ENCODE data around the gene ANGPTL2. TPM values are rescaled to one million over a fixed set of nuclear protein-coding genes. Genes with fewer than 3 reads are reported as not detected.

ANGPTL2 gene
- total RNA-seq, 2 experiments from 2014 or later, result not detected

DNA sequence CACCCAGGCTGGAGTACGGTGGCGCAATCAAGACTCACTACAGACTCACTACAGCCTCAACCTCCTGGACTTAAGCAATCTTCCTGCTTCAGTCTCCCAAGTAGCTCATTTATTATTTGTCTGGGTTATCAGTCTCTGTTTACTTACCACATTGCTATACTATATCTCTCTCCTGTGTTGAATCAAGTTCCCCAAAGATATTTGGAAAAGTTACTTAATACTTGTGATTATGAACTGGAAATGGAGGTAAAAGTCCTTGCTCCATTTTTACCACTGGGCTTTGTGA lies 55.6 kb downstream of the ANGPTL2 start:
- ChIA-PET CTCF (interaction anchor here (1.2 kb wide), 1 partner anchor 9 kb away, joined by 3 read pairs; no protein-coding TSS in a partner anchor), POLR2A (no interaction called here)
- no peaks in the 10 kb centered on the region for H3K4me1 Mint-ChIP-seq (ENCODE audit: low read depth)
- peaks cover under 1% of the 10 kb centered on the region for H3K9me3 Mint-ChIP-seq (ENCODE audit: insufficient read depth)
- H3K27me3 Mint-ChIP-seq (ENCODE audit: low read depth), result no peaks in the 10 kb centered on the region
- no peak overlapping the region for H3K27ac Mint-ChIP-seq
- no peak overlapping the region for H3K4me3 Mint-ChIP-seq
- no peak for DNase-seq
- H3K36me3 Mint-ChIP-seq (ENCODE audit: low read depth), result peaks cover 4% of the 10 kb centered on the region
- no peak for ATAC-seq

DNA sequence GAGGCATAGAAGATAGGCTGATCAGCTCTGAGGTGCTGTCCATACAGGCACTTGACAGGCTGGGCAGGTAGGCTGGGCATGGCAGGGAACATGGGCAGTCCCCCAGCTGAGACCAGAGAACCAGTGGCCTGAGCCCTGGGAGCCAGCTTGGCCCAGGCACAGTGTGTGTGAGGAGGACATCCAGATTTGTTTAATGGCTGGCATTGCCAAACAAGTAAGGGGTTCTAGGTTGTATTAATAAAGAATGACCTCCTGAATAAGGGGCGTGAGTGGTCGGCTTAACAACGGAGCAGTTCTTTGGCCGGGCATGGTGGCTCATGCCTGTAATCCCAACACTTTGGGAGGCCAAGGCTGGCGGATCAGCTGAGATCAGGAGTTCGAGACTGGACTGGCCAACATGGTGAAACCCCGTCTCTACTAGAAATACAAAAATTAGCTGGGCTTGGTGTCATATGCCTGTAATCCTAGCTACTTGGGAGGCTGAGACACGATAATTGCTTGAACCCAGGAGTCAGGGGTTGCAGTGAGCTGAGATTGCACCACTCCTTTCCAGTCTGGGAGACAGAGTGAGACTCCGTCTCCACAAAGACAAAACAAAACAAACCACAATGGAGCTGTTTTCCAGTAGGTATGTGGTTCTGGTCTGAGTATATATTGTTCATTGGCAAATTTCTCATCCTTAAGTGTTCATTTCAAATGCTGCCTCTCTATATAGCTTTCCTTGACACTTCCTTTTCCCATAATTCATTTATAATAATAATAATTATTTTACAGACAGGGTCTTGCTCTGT lies 56.2 kb downstream of the ANGPTL2 start:
- no peak overlapping the region for H3K4me3 Mint-ChIP-seq
- CTCF ChIA-PET, result no interaction called here

DNA sequence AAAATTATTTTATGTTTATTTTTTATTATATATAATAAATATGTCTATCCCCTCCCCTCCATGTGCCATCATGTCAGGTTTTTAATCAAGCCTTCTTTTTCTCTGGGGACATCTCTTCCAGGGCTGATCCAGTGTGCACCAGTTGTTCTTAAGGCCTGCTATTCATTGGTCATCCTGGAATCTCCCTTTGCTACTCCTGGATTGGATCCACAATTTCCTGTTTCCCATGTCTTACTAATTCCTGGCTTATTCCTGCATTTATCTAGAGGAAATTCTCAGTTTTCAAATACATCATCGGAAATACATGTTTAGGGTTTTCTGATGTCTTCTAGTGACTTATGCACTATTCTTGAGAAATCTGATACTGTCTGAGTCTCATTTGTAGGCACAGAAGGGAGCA lies 56.8 kb downstream of the ANGPTL2 start:
- Mint-ChIP-seq H3K27me3 (ENCODE audit: low read depth) (no peaks in the 10 kb centered on the region), H3K4me1 (ENCODE audit: low read depth) (no peaks in the 10 kb centered on the region), H3K4me3 (no peak overlapping the region), H3K9me3 (ENCODE audit: insufficient read depth) (no peaks in the 10 kb centered on the region), H3K27ac (no peak overlapping the region), H3K36me3 (ENCODE audit: low read depth) (no peaks in the 10 kb centered on the region)
- ChIA-PET POLR2A (no interaction called here), CTCF (no interaction called here)
- ATAC-seq (no peak), DNase-seq (no peak)

More for the DNA sequence above, 56.2 kb downstream of the ANGPTL2 start:
- no peaks in the 10 kb centered on the region for H3K9me3 Mint-ChIP-seq (ENCODE audit: insufficient read depth)
- POLR2A ChIA-PET, result no interaction called here
- DNase-seq (no peak), ATAC-seq (no peak)
- no peaks in the 10 kb centered on the region for H3K27me3 Mint-ChIP-seq (ENCODE audit: low read depth)
- no peak overlapping the region for H3K27ac Mint-ChIP-seq
- no peaks in the 10 kb centered on the region for H3K4me1 Mint-ChIP-seq (ENCODE audit: low read depth)
- peaks cover 2% of the 10 kb centered on the region for H3K36me3 Mint-ChIP-seq (ENCODE audit: low read depth)

DNA sequence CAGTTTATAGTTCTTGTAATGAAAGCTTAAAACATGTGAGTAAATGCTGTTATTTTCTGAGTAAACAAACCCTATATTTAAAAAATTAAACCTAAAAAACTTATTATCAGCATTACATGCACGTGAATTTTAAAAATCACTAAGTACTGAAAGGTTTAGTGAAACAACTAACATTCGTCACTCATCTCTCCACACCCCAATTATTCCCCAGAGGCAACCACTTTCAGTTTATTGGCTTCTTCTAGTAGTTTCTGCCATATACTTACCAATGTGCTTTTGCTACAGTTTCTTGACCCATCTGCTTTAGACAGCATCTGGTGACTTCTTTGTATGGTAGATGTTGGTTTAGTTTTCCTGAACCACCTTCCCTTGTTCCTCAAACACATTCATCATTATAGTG lies 58.1 kb downstream of the ANGPTL2 start:
- no peaks in the 10 kb centered on the region for H3K36me3 Mint-ChIP-seq (ENCODE audit: low read depth)

DNA sequence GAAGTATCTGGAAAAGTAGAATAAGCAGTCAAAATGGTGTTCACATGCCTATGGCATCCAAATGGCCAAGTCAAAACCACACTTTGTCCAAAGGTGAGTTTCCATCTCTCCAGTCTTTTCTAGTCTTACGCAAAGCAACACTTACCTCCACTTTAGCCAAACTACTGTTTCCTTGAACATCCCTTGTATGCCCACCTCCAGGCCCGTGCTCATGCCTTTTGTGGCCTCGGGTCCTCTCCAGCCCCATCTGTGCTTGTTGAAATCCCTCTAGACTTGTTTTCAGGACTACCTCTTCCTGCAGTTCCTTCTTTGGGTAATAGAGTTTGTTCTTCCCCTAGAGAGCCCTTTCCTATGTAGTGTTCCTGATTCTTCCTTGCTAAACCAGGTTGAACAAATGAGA lies 61.0 kb downstream of the ANGPTL2 start:
- no peak for DNase-seq
- Mint-ChIP-seq H3K36me3 (ENCODE audit: low read depth) (no peaks in the 10 kb centered on the region), H3K27ac (no peak overlapping the region), H3K4me1 (ENCODE audit: low read depth) (peaks cover 12% of the 10 kb centered on the region), H3K9me3 (ENCODE audit: insufficient read depth) (no peaks in the 10 kb centered on the region), H3K27me3 (ENCODE audit: low read depth) (no peaks in the 10 kb centered on the region), H3K4me3 (no peak overlapping the region)
- CTCF ChIA-PET, result interaction anchor here (0.7 to 3.8 kb wide), 2 partner anchors 12 to 56 kb away, joined by 3 to 17 read pairs; no protein-coding TSS in a partner anchor
- ATAC-seq, result no peak
- POLR2A ChIA-PET, result no interaction called here

More for the DNA sequence above, 58.1 kb downstream of the ANGPTL2 start:
- H3K27ac Mint-ChIP-seq, result no peak overlapping the region
- ChIA-PET POLR2A (no interaction called here), CTCF (interaction anchor here (0.8 kb wide), 1 partner anchor 59 kb away, joined by 3 read pairs; no protein-coding TSS in a partner anchor)
- ATAC-seq, result no peak
- no peak for DNase-seq
- H3K9me3 Mint-ChIP-seq (ENCODE audit: insufficient read depth), result no peaks in the 10 kb centered on the region
- H3K27me3 Mint-ChIP-seq (ENCODE audit: low read depth), result no peaks in the 10 kb centered on the region
- no peak overlapping the region for H3K4me3 Mint-ChIP-seq
- H3K4me1 Mint-ChIP-seq (ENCODE audit: low read depth), result peaks cover 4% of the 10 kb centered on the region

DNA sequence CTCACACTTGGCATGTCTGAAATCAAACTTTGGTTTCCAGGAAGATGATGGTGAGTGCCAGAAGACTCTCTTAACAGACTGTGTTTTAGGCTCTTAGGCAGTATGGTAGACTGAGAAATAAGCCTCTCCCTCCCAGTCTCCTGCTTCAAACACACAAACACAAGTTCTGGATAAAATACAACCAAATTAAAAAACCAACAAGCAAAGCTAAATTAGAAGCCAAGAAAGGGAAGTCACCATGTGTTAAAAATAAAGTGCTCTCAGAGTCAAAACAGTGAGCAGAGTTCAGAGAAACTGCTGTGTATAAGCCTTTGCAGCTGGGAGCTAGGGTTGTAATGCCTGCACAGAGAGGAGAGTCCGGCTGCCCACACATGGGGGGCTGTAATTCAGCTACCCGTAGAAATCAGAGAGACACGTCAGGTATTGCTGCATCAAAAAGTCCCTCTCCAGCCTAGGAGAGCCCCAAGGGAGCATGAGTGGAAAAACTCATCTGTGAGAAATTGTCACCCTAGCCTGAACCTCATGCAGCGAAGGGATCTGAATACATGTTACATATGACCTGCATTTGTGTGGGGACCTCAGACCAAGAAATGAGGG lies 62.6 kb downstream of the ANGPTL2 start:
- H3K36me3 Mint-ChIP-seq (ENCODE audit: low read depth), result no peaks in the 10 kb centered on the region
- no peaks in the 10 kb centered on the region for H3K27me3 Mint-ChIP-seq (ENCODE audit: low read depth)
- no peaks in the 10 kb centered on the region for H3K9me3 Mint-ChIP-seq (ENCODE audit: insufficient read depth)
- no peak overlapping the region for H3K4me3 Mint-ChIP-seq
- no peak for DNase-seq
- peaks cover 12% of the 10 kb centered on the region for H3K4me1 Mint-ChIP-seq (ENCODE audit: low read depth)
- H3K27ac Mint-ChIP-seq, result no peak overlapping the region
- CTCF ChIA-PET, result interaction anchor here (3.8 kb wide), 1 partner anchor 11 kb away, joined by 17 read pairs; no protein-coding TSS in a partner anchor
- no peak for ATAC-seq
- POLR2A ChIA-PET, result interaction anchor here (1.5 kb wide), 1 partner anchor 74 kb away, joined by 3 read pairs; no protein-coding TSS in a partner anchor

DNA sequence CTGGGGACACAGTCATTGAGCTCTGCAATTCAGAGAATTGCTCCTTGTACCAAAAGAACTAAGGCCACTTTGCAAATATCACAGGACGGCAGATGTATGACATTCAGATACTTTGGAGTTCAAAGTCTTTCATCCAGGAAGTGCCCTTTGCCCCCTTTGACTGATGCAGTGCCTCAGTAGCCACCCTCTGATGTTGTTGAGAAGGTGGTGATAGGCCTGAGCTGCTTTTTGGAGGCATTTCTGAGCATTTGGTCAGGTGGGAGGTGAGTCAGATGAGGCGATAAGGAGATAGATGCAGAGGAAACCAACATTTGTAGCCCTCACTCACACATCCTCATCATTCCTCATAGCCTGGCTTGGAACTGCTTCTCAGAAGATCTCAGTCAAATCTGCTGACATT lies 63.4 kb downstream of the ANGPTL2 start:
- DNase-seq (no peak), ATAC-seq (no peak)
- H3K27me3 Mint-ChIP-seq (ENCODE audit: low read depth), result no peaks in the 10 kb centered on the region
- POLR2A ChIA-PET, result interaction anchor here (1.5 kb wide), 1 partner anchor 73 kb away, joined by 3 read pairs; no protein-coding TSS in a partner anchor
- H3K4me3 Mint-ChIP-seq, result no peak overlapping the region
- H3K9me3 Mint-ChIP-seq (ENCODE audit: insufficient read depth), result no peaks in the 10 kb centered on the region
- H3K36me3 Mint-ChIP-seq (ENCODE audit: low read depth), result no peaks in the 10 kb centered on the region
- H3K4me1 Mint-ChIP-seq (ENCODE audit: low read depth), result peaks cover 12% of the 10 kb centered on the region
- CTCF ChIA-PET, result interaction anchor here (3.8 kb wide), 1 partner anchor 10 kb away, joined by 17 read pairs; no protein-coding TSS in a partner anchor
- H3K27ac Mint-ChIP-seq, result peak overlapping the region; percentile 31

DNA sequence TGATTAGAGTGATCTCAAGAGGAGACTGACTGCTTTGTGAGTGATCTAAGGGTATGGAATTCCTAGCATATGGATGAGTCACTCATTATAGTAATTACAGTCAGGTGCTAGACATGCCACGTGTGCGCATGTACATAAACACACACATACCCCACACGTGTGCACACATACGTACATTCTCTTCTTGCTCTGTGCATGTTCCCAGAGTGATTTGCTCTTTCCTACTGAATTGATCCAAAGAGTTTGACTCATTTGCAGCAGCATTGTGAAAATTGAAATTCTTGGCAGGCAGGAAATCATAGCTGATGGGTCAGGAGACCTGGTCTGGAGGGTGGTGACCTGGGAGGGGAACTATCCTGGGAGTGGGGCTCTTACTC lies 63.8 kb downstream of the ANGPTL2 start:
- no peak overlapping the region for H3K27ac Mint-ChIP-seq
- CTCF ChIA-PET, result interaction anchor here (3.8 kb wide), 1 partner anchor 10 kb away, joined by 17 read pairs; no protein-coding TSS in a partner anchor
- POLR2A ChIA-PET, result interaction anchor here (1.5 kb wide), 1 partner anchor 73 kb away, joined by 3 read pairs; no protein-coding TSS in a partner anchor

DNA sequence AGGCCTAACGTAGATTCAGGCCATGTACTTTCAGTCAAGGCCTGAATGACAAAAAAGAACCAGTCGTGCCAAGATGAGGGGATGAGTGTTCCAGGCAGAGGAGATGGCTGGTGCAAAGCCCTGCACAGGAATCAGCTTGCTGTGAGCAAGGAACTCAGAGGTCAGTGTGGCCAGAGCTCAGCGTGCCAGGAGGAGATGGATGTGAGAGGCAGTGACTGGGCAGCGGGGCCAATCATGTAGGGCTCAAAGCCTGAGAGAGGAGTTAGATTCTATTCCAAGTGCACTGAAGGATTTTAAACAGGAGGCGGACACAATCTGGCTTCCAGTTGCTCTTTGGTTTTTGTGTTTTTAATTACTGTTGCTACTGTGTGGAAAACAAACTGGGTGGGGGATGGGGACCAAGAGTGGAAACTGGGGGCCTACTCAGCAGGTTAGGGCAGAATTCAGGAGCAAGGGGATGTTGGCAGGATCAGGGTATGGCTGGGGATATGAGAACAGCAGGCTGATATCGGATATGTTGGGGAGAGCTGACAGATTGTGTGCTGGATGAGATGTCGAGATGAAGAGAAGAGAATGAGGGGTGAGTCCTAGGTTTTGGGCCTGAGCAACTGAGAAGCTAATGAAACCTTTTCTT lies 64.3 kb downstream of the ANGPTL2 start:
- ATAC-seq (no peak), DNase-seq (no peak)
- CTCF ChIA-PET, result interaction anchor here (0.8 to 3.8 kb wide), 2 partner anchors 9 kb away, joined by 3 to 17 read pairs; no protein-coding TSS in a partner anchor
- H3K4me1 Mint-ChIP-seq (ENCODE audit: low read depth), result peaks cover 12% of the 10 kb centered on the region
- H3K27ac Mint-ChIP-seq, result no peak overlapping the region
- POLR2A ChIA-PET, result no interaction called here
- no peak overlapping the region for H3K4me3 Mint-ChIP-seq
- H3K27me3 Mint-ChIP-seq (ENCODE audit: low read depth), result no peaks in the 10 kb centered on the region
- no peaks in the 10 kb centered on the region for H3K36me3 Mint-ChIP-seq (ENCODE audit: low read depth)
- H3K9me3 Mint-ChIP-seq (ENCODE audit: insufficient read depth), result no peaks in the 10 kb centered on the region

More for the DNA sequence above, 63.8 kb downstream of the ANGPTL2 start:
- ATAC-seq, result no peak
- H3K27me3 Mint-ChIP-seq (ENCODE audit: low read depth), result no peaks in the 10 kb centered on the region
- peaks cover 12% of the 10 kb centered on the region for H3K4me1 Mint-ChIP-seq (ENCODE audit: low read depth)
- no peaks in the 10 kb centered on the region for H3K9me3 Mint-ChIP-seq (ENCODE audit: insufficient read depth)
- no peaks in the 10 kb centered on the region for H3K36me3 Mint-ChIP-seq (ENCODE audit: low read depth)
- no peak for DNase-seq
- no peak overlapping the region for H3K4me3 Mint-ChIP-seq

DNA sequence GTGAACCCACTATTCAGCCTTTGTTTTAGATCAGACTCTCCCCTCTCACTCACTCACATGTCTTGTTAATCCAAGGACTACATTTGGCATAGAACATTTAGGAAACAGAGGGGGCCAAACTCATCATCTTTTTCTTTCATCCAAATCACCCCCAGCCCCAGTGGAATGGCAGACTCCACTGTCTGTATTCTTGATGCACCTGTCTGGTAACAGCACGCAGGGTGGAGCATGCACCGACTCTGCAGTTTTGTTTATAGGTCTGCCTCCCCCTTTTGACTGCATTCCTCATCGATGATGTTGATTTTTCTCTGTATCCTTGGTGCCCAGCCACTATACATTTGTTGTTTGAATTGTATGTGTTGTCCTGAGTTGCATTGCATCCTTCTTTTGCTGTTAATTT lies 66.0 kb downstream of the ANGPTL2 start:
- no peaks in the 10 kb centered on the region for H3K9me3 Mint-ChIP-seq (ENCODE audit: insufficient read depth)
- H3K27ac Mint-ChIP-seq, result no peak overlapping the region
- ATAC-seq, result no peak
- peaks cover 12% of the 10 kb centered on the region for H3K4me1 Mint-ChIP-seq (ENCODE audit: low read depth)
- ChIA-PET CTCF (no interaction called here), POLR2A (no interaction called here)
- no peak for DNase-seq
- no peaks in the 10 kb centered on the region for H3K36me3 Mint-ChIP-seq (ENCODE audit: low read depth)
- H3K4me3 Mint-ChIP-seq, result no peak overlapping the region
- no peaks in the 10 kb centered on the region for H3K27me3 Mint-ChIP-seq (ENCODE audit: low read depth)

DNA sequence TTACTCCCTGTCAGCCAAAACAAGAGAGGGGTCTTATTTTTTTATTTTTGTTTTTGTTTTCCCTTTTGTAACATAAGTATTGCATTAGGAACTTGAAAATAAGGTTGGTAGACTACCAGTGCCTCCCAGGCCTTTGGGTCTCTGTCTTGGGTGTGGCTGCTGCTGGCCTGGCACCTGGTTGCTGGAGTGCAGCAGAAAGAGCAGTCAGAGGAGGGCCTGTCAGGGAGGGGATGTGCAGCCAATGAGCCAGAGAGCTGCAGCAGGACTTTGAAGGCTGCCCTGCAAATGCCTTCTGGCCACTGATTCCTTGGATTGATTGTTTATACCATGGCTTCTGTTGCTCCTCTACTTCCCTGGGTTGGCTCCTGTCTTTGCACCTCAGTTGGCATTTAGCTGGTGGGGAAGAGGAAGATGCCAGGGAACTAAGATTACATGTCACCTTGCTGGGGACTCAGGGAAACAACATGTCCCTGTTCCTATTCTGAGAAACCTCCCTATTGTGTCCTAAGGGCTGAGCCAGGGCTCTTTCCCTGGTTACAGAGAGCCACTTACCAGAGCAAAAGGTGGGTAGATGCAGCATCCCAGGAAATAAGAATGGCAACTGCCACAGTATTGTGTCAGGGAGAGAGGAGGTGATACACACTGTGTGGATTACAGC lies 66.6 kb downstream of the ANGPTL2 start:
- H3K4me1 Mint-ChIP-seq (ENCODE audit: low read depth), result peaks cover 13% of the 10 kb centered on the region
- H3K4me3 Mint-ChIP-seq, result no peak overlapping the region
- POLR2A ChIA-PET, result interaction anchor here (0.6 kb wide), 1 partner anchor 18 kb away, joined by 5 read pairs; no protein-coding TSS in a partner anchor
- DNase-seq (no peak), ATAC-seq (no peak)
- no peaks in the 10 kb centered on the region for H3K36me3 Mint-ChIP-seq (ENCODE audit: low read depth)
- no peak overlapping the region for H3K27ac Mint-ChIP-seq
- CTCF ChIA-PET, result interaction anchor here (2.1 kb wide), 1 partner anchor 70 kb away, joined by 5 read pairs; no protein-coding TSS in a partner anchor
- no peaks in the 10 kb centered on the region for H3K9me3 Mint-ChIP-seq (ENCODE audit: insufficient read depth)
- H3K27me3 Mint-ChIP-seq (ENCODE audit: low read depth), result no peaks in the 10 kb centered on the region
